SK-N-SH treated with all-trans-retinoic acid at 6 μM for 48 hours (cell line): Measurements from ENCODE around the gene SCO2.

Experiments
- ATAC-seq: fragments of 200-7000 bp; cut with Tn5 transposase; 3 replicates; pipeline ENCODE4 v1.9.1; 2020; ENCODE audit warnings: mild to moderate bottlenecking, moderate library complexity
- ARNTL ChIP-seq: fragments of 450-650 bp; formaldehyde crosslinking; IDR thresholded peaks from 2 replicates; pipeline ENCODE4 v1.5.0; 2020; ENCODE audit warnings: low read depth, mild to moderate bottlenecking, moderate library complexity, borderline replicate concordance
- BACH2 ChIP-seq: fragments of 250-450 bp; sonication (Bioruptor Pico); IDR thresholded peaks from 2 replicates; pipeline ENCODE4 v1.9.0; 2021; ENCODE audit warnings: mild to moderate bottlenecking, borderline replicate concordance
- CREB5 ChIP-seq: fragments of 250-450 bp; sonication (Bioruptor Pico); IDR thresholded peaks from 2 replicates; pipeline ENCODE4 v1.5.1; 2020; ENCODE audit warnings: low read depth, mild to moderate bottlenecking, moderate library complexity
- CSDC2 ChIP-seq: fragments of 250-450 bp; sonication (Bioruptor Pico); IDR thresholded peaks from 2 replicates; pipeline ENCODE4 v1.5.0; 2020; ENCODE audit warnings: mild to moderate bottlenecking, moderate library complexity
- CSRNP3 ChIP-seq: fragments of 250-450 bp; sonication (Bioruptor Pico); IDR thresholded peaks from 2 replicates; pipeline ENCODE4 v1.5.1; 2021; ENCODE audit warnings: mild to moderate bottlenecking, moderate library complexity
- ESRRG ChIP-seq: fragments of 250-450 bp; sonication (Bioruptor Pico); IDR thresholded peaks from 2 replicates; pipeline ENCODE4 v1.6.1; 2021; ENCODE audit warnings: mild to moderate bottlenecking
- ISL1 ChIP-seq: fragments of 250-450 bp; sonication (Bioruptor Pico); IDR thresholded peaks from 2 replicates; pipeline ENCODE4 v2.1.2; 2022; ENCODE audit warnings: mild to moderate bottlenecking, moderate library complexity
- OSR1 ChIP-seq: fragments of 250-450 bp; sonication (Bioruptor Pico); IDR thresholded peaks from 2 replicates; pipeline ENCODE4 v1.8.0; 2022; ENCODE audit warnings: moderate library complexity, mild to moderate bottlenecking, inconsistent platforms
- PPARA ChIP-seq: fragments of 250-450 bp; sonication (Bioruptor Pico); IDR thresholded peaks from 2 replicates; pipeline ENCODE4 v1.5.0; 2020; ENCODE audit warnings: mild to moderate bottlenecking, borderline replicate concordance
- RARB ChIP-seq: fragments of 250-450 bp; sonication (Bioruptor Pico); IDR thresholded peaks from 2 replicates; pipeline ENCODE4 v1.8.0; 2021; ENCODE audit warnings: mild to moderate bottlenecking, moderate library complexity
- SNAI2 ChIP-seq: fragments of 250-450 bp; sonication (Bioruptor Pico); IDR thresholded peaks from 2 replicates; pipeline ENCODE4 v1.5.0; 2020; ENCODE audit warnings: mild to moderate bottlenecking, moderate library complexity
- TCF4 ChIP-seq: fragments of 250-450 bp; sonication (Bioruptor Pico); IDR thresholded peaks from 2 replicates; pipeline ENCODE4 v1.8.0; 2021; ENCODE audit warnings: mild to moderate bottlenecking, moderate library complexity, borderline replicate concordance
- TOX ChIP-seq: fragments of 250-450 bp; sonication (Bioruptor Pico); IDR thresholded peaks from 2 replicates; pipeline ENCODE4 v1.8.0; 2021; ENCODE audit warnings: mild to moderate bottlenecking, moderate library complexity, borderline replicate concordance
- TSHZ2 ChIP-seq: fragments of 250-450 bp; sonication (Bioruptor Pico); IDR thresholded peaks from 2 replicates; pipeline ENCODE4 v1.5.0; 2020; ENCODE audit warnings: mild to moderate bottlenecking, moderate library complexity
- ZC3H10 ChIP-seq: fragments of 250-450 bp; sonication (Bioruptor Pico); IDR thresholded peaks from 2 replicates; pipeline ENCODE4 v1.5.1; 2021; ENCODE audit warnings: mild to moderate bottlenecking, moderate library complexity
- ZFP3 ChIP-seq: fragments of 250-450 bp; sonication (Bioruptor Pico); IDR thresholded peaks from 2 replicates; pipeline ENCODE4 v1.5.0; 2020; ENCODE audit warnings: mild to moderate bottlenecking, moderate library complexity
- ZFP30 ChIP-seq: fragments of 450-650 bp; formaldehyde crosslinking; IDR thresholded peaks from 2 replicates; pipeline ENCODE4 v1.5.0; 2022; ENCODE audit warnings: mild to moderate bottlenecking, moderate library complexity
- ZNF565 ChIP-seq: fragments of 450-650 bp; formaldehyde crosslinking; conservative IDR thresholded peaks from 2 replicates; pipeline ENCODE4 v1.5.0; 2020; ENCODE audit warnings: low read depth, mild to moderate bottlenecking, moderate library complexity
- ZNF8 ChIP-seq: fragments of 450-650 bp; formaldehyde crosslinking; IDR thresholded peaks from 2 replicates; pipeline ENCODE4 v1.5.0; 2020; ENCODE audit warnings: mild to moderate bottlenecking, moderate library complexity
- TF ChIP-seq, protein P1 (sequence below): fragments of 250-450 bp; sonication (Bioruptor Pico); IDR thresholded peaks from 2 replicates; pipeline ENCODE4 v1.8.0; 2020; ENCODE audit warnings: mild to moderate bottlenecking, moderate library complexity, borderline replicate concordance

Gene SCO2

DNA sequence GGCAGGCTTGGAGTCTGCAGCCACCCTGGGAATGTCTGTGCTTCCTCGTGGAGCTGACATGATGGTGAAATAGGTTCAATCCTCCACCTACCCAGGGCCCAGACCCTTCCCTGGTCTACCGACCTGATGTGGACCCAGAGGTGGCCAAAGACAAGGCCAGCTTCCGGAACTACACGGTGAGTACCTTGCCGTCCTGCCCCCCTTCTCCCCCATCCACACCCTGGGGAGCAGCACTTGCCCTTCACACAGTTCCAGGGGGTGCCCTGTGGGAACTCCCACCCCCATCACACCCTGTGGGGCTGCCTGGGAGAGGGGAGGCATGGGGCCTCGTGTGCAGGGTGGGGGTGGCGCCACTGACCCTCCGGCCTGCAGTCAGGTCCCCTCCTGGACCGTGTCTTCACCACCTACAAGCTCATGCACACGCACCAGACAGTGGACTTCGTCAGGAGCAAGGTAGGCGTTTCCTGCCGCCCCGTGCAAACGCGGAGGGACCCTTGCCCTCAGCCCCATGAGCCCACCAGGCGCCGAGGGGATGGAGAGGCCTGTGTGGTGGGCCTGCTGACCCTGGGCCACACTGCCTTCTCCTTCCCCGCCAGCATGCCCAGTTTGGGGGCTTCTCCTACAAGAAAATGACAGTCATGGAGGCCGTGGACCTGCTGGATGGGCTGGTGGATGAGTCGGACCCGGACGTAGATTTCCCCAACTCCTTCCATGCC lies 38.0 kb downstream of the SCO2 start:
- ATAC-seq: no peak; the same call in 2 of the 3 replicates
- TF ChIP-seq ZFP30 (CRISPR knock-in tag): no peak
- TF ChIP-seq ZNF8 (CRISPR knock-in tag): no peak
- no peak for TF ChIP-seq OSR1 (CRISPR knock-in tag)
- TF ChIP-seq CSRNP3: no peak
- no peak for TF ChIP-seq BACH2
- TF ChIP-seq TCF4: no peak
- TF ChIP-seq SNAI2 (CRISPR knock-in tag): no peak
- no peak for TF ChIP-seq ZFP3 (CRISPR knock-in tag)
- no peak for TF ChIP-seq ESRRG (CRISPR knock-in tag)
- no peak for TF ChIP-seq CREB5 (CRISPR knock-in tag)
- TF ChIP-seq, protein P1, sequence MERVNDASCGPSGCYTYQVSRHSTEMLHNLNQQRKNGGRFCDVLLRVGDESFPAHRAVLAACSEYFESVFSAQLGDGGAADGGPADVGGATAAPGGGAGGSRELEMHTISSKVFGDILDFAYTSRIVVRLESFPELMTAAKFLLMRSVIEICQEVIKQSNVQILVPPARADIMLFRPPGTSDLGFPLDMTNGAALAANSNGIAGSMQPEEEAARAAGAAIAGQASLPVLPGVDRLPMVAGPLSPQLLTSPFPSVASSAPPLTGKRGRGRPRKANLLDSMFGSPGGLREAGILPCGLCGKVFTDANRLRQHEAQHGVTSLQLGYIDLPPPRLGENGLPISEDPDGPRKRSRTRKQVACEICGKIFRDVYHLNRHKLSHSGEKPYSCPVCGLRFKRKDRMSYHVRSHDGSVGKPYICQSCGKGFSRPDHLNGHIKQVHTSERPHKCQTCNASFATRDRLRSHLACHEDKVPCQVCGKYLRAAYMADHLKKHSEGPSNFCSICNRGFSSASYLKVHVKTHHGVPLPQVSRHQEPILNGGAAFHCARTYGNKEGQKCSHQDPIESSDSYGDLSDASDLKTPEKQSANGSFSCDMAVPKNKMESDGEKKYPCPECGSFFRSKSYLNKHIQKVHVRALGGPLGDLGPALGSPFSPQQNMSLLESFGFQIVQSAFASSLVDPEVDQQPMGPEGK (CRISPR knock-in tag): no peak
- TF ChIP-seq PPARA (CRISPR knock-in tag): no peak
- no peak for TF ChIP-seq CSDC2 (CRISPR knock-in tag)

DNA sequence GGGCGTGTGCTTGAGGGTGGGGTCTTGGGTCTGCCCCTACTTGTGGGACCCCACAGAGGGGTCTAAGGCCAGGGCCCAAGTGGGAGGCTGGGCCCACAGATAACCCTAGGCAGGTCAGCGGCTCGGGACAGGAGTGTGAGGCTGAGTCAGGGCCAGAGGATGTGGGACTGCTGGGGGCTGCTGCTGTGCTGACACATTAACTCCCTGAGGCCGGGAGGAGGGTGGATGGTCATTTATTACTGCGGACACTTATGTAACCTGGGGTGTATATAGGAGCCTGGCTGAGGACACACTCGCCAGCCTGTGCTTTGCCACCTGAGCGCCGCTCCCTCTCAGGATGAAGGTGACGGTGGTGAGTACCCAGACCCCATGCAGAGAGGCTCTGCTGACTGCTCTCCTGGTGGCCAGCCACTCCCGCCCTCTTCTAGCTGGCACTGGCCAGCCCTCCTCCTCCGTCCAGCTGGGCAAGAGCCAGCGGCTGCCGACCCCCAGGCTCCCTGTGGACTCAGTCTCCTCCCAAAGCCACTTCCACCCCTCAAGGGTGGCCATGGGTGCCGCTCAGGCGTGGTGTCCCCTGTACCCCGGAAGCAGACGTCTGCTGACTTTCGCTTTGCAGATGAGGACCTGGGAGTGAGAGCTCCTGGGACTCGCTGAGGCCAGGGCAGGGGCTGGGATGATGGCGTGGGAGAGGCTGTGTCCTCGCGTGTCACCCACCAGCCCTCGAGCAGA lies 38.7 kb downstream of the SCO2 start, which contains the start of gene MIOX:
TSS of gene MIOX (plus strand) at position 299 of the 729 bp plus-strand sequence. CDS start at position 338, 39 bp downstream.
- peak; percentile 19 for ATAC-seq
- TF ChIP-seq SNAI2 (CRISPR knock-in tag) (no peak), RARB (CRISPR knock-in tag) (no peak)
- TF ChIP-seq, all 23 proteins: peak for 0

GRCh38 chr22:50485221-50486131 lies 39.9 kb downstream of the SCO2 start:
- TF ChIP-seq CREB5 (CRISPR knock-in tag) (no peak), ZFP30 (CRISPR knock-in tag) (no peak), CSRNP3 (no peak), ZC3H10 (CRISPR knock-in tag) (no peak), TOX (CRISPR knock-in tag) (no peak), BACH2 (no peak), ARNTL (CRISPR knock-in tag) (no peak), ZFP3 (CRISPR knock-in tag) (no peak), ISL1 (no peak), ESRRG (CRISPR knock-in tag) (no peak), ZNF565 (CRISPR knock-in tag) (no peak), ZNF8 (CRISPR knock-in tag) (no peak), SNAI2 (CRISPR knock-in tag) (no peak), RARB (CRISPR knock-in tag) (no peak), TSHZ2 (CRISPR knock-in tag) (no peak)
- TF ChIP-seq, protein P1 (CRISPR knock-in tag): no peak
- TF ChIP-seq, all 23 proteins: peak for 0
- no peak for ATAC-seq
